NT2/D1 (cell line): ENCODE data around the gene OPRD1.
A peak's percentile ranks its signal among the peaks of the same experiment; 100 is the strongest.
"Not testable (repeated sequence)": the region's sequence is repeated elsewhere in the genome, so short reads cannot be mapped to it uniquely, and the experiment has no call there.

Source experiments
- DNase-seq: peaks from one replicate; pipeline ENCODE4 v3.0.0-alpha.2; 2011; ENCODE audit warnings: low read depth, low spot score
- H3K27me3 ChIP-seq: 2 replicates; pipeline ENCODE4 v1.6.0; 2011; ENCODE audit warnings: mild to moderate bottlenecking; ENCODE audit not compliant: insufficient read length, insufficient read depth
- H3K36me3 ChIP-seq: 2 replicates; pipeline ENCODE4 v1.6.1; 2011; ENCODE audit warnings: mild to moderate bottlenecking, low read length, mixed read lengths; ENCODE audit not compliant: insufficient read depth, insufficient read length
- H3K4me1 ChIP-seq: 2 replicates; pipeline ENCODE4 v1.5.1; 2011; ENCODE audit not compliant: insufficient read depth, insufficient read length
- H3K4me3 ChIP-seq: 2 replicates; pipeline ENCODE4 v1.5.1; 2011; ENCODE audit warnings: low read depth; ENCODE audit not compliant: insufficient read length
- H3K9ac ChIP-seq: 2 replicates; pipeline ENCODE4 v1.6.0; 2011; ENCODE audit warnings: low read depth; ENCODE audit not compliant: insufficient read length
- H3K9me3 ChIP-seq: 2 replicates; pipeline ENCODE4 v1.5.1; 2011; ENCODE audit warnings: mild to moderate bottlenecking, low read length; ENCODE audit not compliant: insufficient read depth
- SUZ12 ChIP-seq: IDR thresholded peaks from 2 replicates; pipeline ENCODE4 v1.6.1; 2011; ENCODE audit not compliant: insufficient read length, insufficient read depth; ENCODE audit errors: extremely low read depth
- YY1 ChIP-seq: IDR thresholded peaks from 2 replicates; pipeline ENCODE4 v1.6.1; 2011; ENCODE audit not compliant: insufficient read length, insufficient read depth
- ZNF274 ChIP-seq: IDR thresholded peaks from 2 replicates; pipeline ENCODE4 v1.6.1; 2011; ENCODE audit warnings: mild to moderate bottlenecking, low read depth, low read length

Gene OPRD1

GRCh38 chr1:28811766-28812668, at the start of gene OPRD1:
Gene OPRD1 (plus strand): TSS chr1:28812170. CDS start chr1:28812384, 214 bp downstream.
- no peak for DNase-seq
- Histone ChIP-seq H3K27me3 (peaks cover 42% of the 10 kb centered on the region), H3K36me3 (no peaks in the 10 kb centered on the region), H3K9me3 (peaks cover 8% of the 10 kb centered on the region; the same call in 1 of the 2 replicates), H3K9ac (peak within 1 kb of the TSS; percentile 80), H3K4me1 (peaks cover 28% of the 10 kb centered on the region), H3K4me3 (peak within 1 kb of the TSS; percentile 52)
- TF ChIP-seq ZNF274 (no peak), SUZ12 (no peak), YY1 (no peak)

DNA sequence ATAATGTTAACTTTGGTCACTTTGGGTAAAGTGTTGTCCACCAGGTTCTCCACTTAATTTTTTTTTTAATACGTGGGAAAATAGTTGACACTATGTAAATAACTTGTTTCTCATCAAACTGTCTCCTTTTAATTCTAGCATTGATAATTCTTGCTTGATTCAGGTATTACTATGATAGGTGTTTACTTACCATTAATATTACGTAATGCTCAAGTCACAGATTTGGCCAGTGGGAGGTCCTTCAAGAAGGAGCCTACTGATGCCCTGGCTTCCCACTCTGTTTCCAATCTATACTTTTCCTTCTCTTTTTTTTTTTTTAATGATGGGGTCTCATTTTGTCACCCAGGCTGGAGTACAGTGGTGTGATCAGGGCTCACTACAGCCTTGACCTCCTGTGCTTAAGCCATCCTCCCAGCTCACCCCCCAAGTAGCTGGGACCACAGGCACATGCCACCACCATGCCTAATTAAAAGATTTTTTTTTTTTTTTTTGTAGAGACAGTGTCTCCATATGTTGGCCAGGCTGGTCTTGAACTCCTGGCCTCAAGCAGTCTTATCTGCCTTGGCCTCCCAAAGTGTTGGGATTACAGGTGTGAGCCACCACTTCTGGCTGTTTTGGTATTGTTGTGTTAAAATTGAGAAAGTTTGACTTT, 45.3 kb upstream of the OPRD1 start:
- H3K4me3 ChIP-seq, result no peak overlapping the region
- no peak for DNase-seq
- TF ChIP-seq YY1 (no peak), ZNF274 (no peak)
- H3K9ac ChIP-seq, result no peak overlapping the region
- H3K36me3 ChIP-seq, result peaks cover 72% of the 10 kb centered on the region
- H3K4me1 ChIP-seq, result no peaks in the 10 kb centered on the region
- no peaks in the 10 kb centered on the region for H3K27me3 ChIP-seq
- no peaks in the 10 kb centered on the region for H3K9me3 ChIP-seq

GRCh38 chr1:28770601-28771165, 41.3 kb upstream of the OPRD1 start:
- TF ChIP-seq ZNF274, result no peak
- no peak for TF ChIP-seq SUZ12
- no peak for TF ChIP-seq YY1
- Histone ChIP-seq H3K4me1 (peaks cover 2% of the 10 kb centered on the region), H3K9ac (no peak overlapping the region), H3K4me3 (no peak overlapping the region), H3K27me3 (no peaks in the 10 kb centered on the region), H3K36me3 (peaks cover 80% of the 10 kb centered on the region), H3K9me3 (no peaks in the 10 kb centered on the region)
- DNase-seq, result no peak

DNA sequence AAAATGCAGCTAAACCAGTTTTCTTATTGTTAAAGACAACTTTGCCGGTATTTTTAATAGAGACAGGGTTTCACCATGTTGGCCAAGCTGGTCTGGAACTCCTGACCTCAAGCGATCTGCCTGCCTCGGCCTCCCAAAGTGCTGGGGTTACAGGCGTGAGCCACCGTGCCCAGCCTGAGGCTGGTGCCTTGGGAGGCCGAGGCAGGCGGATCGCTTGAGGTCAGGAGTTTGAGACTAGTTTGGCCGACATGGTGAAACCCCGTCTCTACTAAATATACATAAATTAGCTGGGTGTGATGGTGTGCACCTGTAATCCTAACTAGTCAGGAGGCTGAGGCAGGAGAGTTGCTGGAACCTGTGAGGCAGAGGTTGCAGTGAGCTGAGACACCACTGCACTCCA, 40.0 kb upstream of the OPRD1 start:
- H3K9ac ChIP-seq, H3K4me3 ChIP-seq, DNase-seq, H3K27me3 ChIP-seq, H3K4me1 ChIP-seq, H3K9me3 ChIP-seq: not testable (repeated sequence)
- peaks cover 68% of the 10 kb centered on the region for H3K36me3 ChIP-seq

DNA sequence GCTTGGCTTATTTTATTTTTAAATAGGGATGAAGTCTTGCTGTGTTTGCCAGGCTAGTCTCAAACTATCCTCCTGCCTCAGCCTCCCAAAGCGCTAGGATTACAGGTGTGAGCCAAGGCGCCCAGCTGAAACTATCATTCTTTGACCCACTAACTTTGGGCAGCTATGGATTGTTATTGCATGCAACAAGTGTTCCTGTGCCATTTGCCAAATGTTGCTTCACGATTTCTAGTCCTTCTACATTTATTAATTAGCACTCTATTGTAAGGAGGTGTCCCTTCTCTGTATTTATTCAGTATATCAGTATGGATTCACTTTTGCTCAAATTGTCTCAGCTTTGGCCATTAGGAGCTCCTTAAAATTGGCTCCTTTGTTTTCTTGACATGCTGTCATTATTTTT, 38.9 kb upstream of the OPRD1 start:
- Histone ChIP-seq H3K9me3 (no peaks in the 10 kb centered on the region), H3K4me3 (no peak overlapping the region), H3K4me1 (peaks cover 2% of the 10 kb centered on the region), H3K9ac (no peak overlapping the region), H3K36me3 (peaks cover 65% of the 10 kb centered on the region), H3K27me3 (no peaks in the 10 kb centered on the region)
- no peak for DNase-seq
- no peak for TF ChIP-seq YY1
- no peak for TF ChIP-seq SUZ12
- TF ChIP-seq ZNF274, result no peak

DNA sequence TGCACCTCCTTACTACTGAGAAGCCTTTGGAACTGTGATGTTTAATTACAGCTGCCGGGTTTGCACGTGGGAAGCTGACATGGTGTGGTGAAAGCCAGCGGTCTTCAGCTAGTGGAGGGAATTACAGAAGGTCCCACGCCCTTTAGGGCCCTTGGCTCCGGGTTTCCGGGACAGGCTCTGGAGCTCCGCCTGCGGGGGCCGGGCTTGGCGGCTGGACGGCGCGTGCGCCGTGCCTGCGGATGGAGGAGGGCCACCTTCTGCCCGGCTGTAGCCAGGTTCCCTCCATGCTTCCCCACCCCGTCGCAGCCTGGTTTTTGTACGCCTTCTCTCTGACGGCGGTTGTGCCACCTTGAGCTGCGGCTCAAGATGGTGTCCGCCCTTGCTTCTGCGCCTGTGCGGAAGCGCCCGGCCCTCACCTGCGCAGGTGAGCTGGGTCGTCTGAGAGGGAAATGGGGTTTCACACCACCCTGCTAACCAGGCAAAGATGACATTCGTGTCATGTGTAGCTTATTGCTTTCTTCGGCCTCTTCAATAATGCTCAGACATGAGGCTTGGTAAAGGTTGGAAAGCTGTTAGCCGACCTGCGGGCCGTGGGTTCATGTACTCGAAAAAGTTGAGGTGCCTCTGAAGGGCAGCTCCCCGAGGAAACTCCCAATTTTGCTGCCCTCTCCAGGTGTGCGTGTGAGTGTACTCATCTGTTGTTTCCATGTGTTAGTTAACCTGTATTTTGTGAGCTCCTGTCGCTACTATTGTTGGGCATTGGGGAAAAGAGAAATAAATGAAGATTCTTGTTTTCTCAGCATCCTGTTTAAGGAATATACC, 36.6 kb upstream of the OPRD1 start:
- Histone ChIP-seq H3K9me3 (no peaks in the 10 kb centered on the region), H3K36me3 (peaks cover 45% of the 10 kb centered on the region), H3K4me1 (peaks cover 2% of the 10 kb centered on the region), H3K4me3 (no peak overlapping the region), H3K9ac (no peak overlapping the region), H3K27me3 (no peaks in the 10 kb centered on the region)
- TF ChIP-seq ZNF274 (no peak), YY1 (no peak), SUZ12 (no peak)
- no peak for DNase-seq
